Activated naive CD4-positive, alpha-beta T cell treated with anti-CD3 and anti-CD28 coated beads for 36 hours (primary cell): ENCODE results near the gene SULT2A1. TPM values are rescaled to one million over a fixed set of nuclear protein-coding genes. Genes with fewer than 3 reads are reported as not detected.

Experiments
- CTCF ChIA-PET: fragments of 350-600 bp; sonication (Branson Sonifier 250); formaldehyde crosslinking; loops from one replicate; lab custom pipeline; 2021; ENCODE audit warnings: antibody characterized with exemption; lab: Charles Lee
- DNase-seq: peaks from one replicate; pipeline ENCODE4 v3.0.0-alpha.2; 2020
- H3K27ac Mint-ChIP-seq: one replicate; pipeline ENCODE4 v1.8.0; 2021; ENCODE audit warnings: mild to moderate bottlenecking, mixed read lengths
- H3K27me3 Mint-ChIP-seq: one replicate; pipeline ENCODE4 v1.8.0; 2021; ENCODE audit warnings: low read depth, mixed read lengths
- H3K36me3 Mint-ChIP-seq: one replicate; pipeline ENCODE4 v1.8.0; 2021; ENCODE audit warnings: low read depth, mixed read lengths
- H3K4me1 Mint-ChIP-seq: one replicate; pipeline ENCODE4 v1.8.0; 2021; ENCODE audit warnings: low read depth, mixed read lengths
- H3K4me3 Mint-ChIP-seq: one replicate; pipeline ENCODE4 v1.8.0; 2021; ENCODE audit warnings: mild to moderate bottlenecking, moderate library complexity, mixed read lengths
- H3K9me3 Mint-ChIP-seq: one replicate; pipeline ENCODE4 v1.8.0; 2021; ENCODE audit warnings: mixed read lengths
- intact Hi-C: fragments of 100-400 bp; cut with micrococcal nuclease; formaldehyde crosslinking; loops from one replicate; pipeline ENCODE4 v1.15.1; 2023
- total RNA-seq, 2 experiments: library from RNA; stranded (reverse); gene quantifications; one replicate each; pipeline ENCODE4 v1.2.3, GENCODE V29; 2021

The SULT2A1 gene
- total RNA-seq, 2 experiments from 2014 or later, result not detected

GRCh38 chr19:47821460-47822020, 64.6 kb downstream of the SULT2A1 start, which contains the start of gene CRX:
Gene CRX (plus strand): TSS chr19:47821937. CDS start chr19:47834444, 12,507 bp downstream.
- no peak within 1 kb of the TSS for H3K4me3 Mint-ChIP-seq
- CTCF ChIA-PET, result interaction anchor here (0.5 to 1.9 kb wide), 2 partner anchors 44 to 48 kb away, joined by 3 to 6 read pairs; no protein-coding TSS in a partner anchor
- H3K27ac Mint-ChIP-seq, result no peak within 1 kb of the TSS
- no peaks in the 10 kb centered on the region for H3K4me1 Mint-ChIP-seq
- no peaks in the 10 kb centered on the region for H3K36me3 Mint-ChIP-seq
- H3K27me3 Mint-ChIP-seq, result peaks cover 22% of the 10 kb centered on the region
- no peaks in the 10 kb centered on the region for H3K9me3 Mint-ChIP-seq
- intact Hi-C loops, result no loop called here
- DNase-seq, result no peak

Other genes with a start within 250 kb of the SULT2A1 start
- under 1 TPM; 0.27 to 0.41 TPM for gene EHD2, start 172.9 kb downstream of the SULT2A1 start, total RNA-seq
- 100 to 1,000 TPM; 274 to 300 TPM for gene NOP53, start 140.8 kb downstream of the SULT2A1 start, total RNA-seq
- 100 to 1,000 TPM; 146 to 149 TPM for gene SELENOW, start 107.6 kb downstream of the SULT2A1 start, total RNA-seq
- gene TPRX1, start 81.8 kb downstream of the SULT2A1 start, total RNA-seq, result not detected
- not detected for gene CRX, start 64.4 kb downstream of the SULT2A1 start, total RNA-seq
- gene TPRX2, start 27.1 kb downstream of the SULT2A1 start, total RNA-seq, result not detected
- not detected for gene BSPH1, start 105.9 kb upstream of the SULT2A1 start, total RNA-seq
- gene ELSPBP1, start 108.3 kb upstream of the SULT2A1 start, total RNA-seq, result not detected
- gene CABP5, start 157.8 kb upstream of the SULT2A1 start, total RNA-seq, result not detected
- gene PLA2G4C, start 224.5 kb upstream of the SULT2A1 start, total RNA-seq, result 1 to 10 TPM; 8.8 to 9.6 TPM